Measurements from ENCODE around the gene PRCP. TPM values are rescaled to one million over a fixed set of nuclear protein-coding genes. Genes with fewer than 3 reads are reported as not detected.

The PRCP gene
- total RNA-seq, 2 donors from 2014 or later, result 76.8 to 107 TPM

DNA sequence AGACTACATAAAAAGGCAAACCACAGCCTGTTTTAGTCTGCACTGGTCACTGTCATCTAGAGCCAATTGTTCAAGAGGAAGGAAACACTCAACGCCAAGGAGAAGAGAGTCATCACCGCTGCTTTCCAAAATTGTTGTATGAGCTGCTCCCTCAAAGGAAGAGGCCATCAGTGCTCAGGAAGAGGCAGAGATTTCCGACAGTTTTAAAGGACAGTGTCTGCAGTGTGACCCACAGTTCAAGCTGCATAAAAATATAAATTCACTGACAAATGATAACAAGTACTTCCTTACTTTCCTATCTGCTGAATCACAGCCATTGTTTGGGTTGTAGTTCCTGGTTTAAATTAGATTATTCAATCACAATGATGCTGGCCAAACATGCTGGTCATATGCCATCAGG, 16.4 kb downstream of the PRCP start:
- Histone ChIP-seq H3K9ac (ENCODE audit: extremely low read depth, low read length, poor library complexity, severe bottlenecking) (no peak overlapping the region), H3K9me3 (ENCODE audit: control insufficient read depth, low read length) (peaks cover 16% of the 10 kb centered on the region), H3K4me3 (ENCODE audit: low read length) (no peak overlapping the region), H3K27me3 (ENCODE audit: control insufficient read depth, insufficient read depth, low read length, poor library complexity, severe bottlenecking) (no peaks in the 10 kb centered on the region), H3K36me3 (ENCODE audit: control insufficient read depth, insufficient read depth, low read length) (no peaks in the 10 kb centered on the region), H3K4me1 (ENCODE audit: control insufficient read depth, insufficient read depth, low read length) (peaks cover 2% of the 10 kb centered on the region), H3K27ac (ENCODE audit: low read depth, low read length) (no peak overlapping the region)
- Mint-ChIP-seq H3K9me3 (peaks cover 32% of the 10 kb centered on the region), H3K4me1 (peaks cover 10% of the 10 kb centered on the region), H3K36me3 (ENCODE audit: low read depth) (peaks cover 38% of the 10 kb centered on the region), H3K27ac (no peak overlapping the region), H3K4me3 (no peak overlapping the region), H3K27me3 (ENCODE audit: insufficient read depth) (no peaks in the 10 kb centered on the region)
- no peak for DNase-seq
- TF ChIP-seq CTCF (conservative IDR thresholded peaks at IDR 0.05), result no peak
- WGBS, 2 experiments (ENCODE audit: insufficient coverage in 1 of 2, insufficient read length in 1 of 2), result 88 to 97% methylated on average over 3 of the region's 3 CpGs

- TF ChIP-seq CTCF (conservative IDR thresholded peaks at IDR 0.05), result no peak
- Mint-ChIP-seq H3K27ac (peak overlapping the region; percentile 4), H3K27me3 (ENCODE audit: insufficient read depth) (peaks cover 2% of the 10 kb centered on the region), H3K9me3 (peaks cover 44% of the 10 kb centered on the region), H3K4me3 (no peak overlapping the region), H3K4me1 (peaks cover 29% of the 10 kb centered on the region), H3K36me3 (ENCODE audit: low read depth) (peaks cover 45% of the 10 kb centered on the region)
- WGBS, 2 experiments (ENCODE audit: insufficient coverage in 1 of 2, insufficient read length in 1 of 2), result 83% methylated on average over 4 of the region's 4 CpGs; no CpG with 5 or more reads in 1 of the 2 experiments
- Histone ChIP-seq H3K27ac (ENCODE audit: low read depth, low read length) (no peak overlapping the region), H3K9ac (ENCODE audit: extremely low read depth, low read length, poor library complexity, severe bottlenecking) (no peak overlapping the region), H3K4me1 (ENCODE audit: control insufficient read depth, insufficient read depth, low read length) (no peaks in the 10 kb centered on the region), H3K27me3 (ENCODE audit: control insufficient read depth, insufficient read depth, low read length, poor library complexity, severe bottlenecking) (no peaks in the 10 kb centered on the region), H3K4me3 (ENCODE audit: low read length) (peak overlapping the region; percentile 28), H3K36me3 (ENCODE audit: control insufficient read depth, insufficient read depth, low read length) (no peaks in the 10 kb centered on the region), H3K9me3 (ENCODE audit: control insufficient read depth, low read length) (peaks cover 23% of the 10 kb centered on the region)
- no peak for DNase-seq
These were observed 25.3 kb downstream of the PRCP start for GRCh38 chr11:82874646-82875523.

GRCh38 chr11:82873919-82874333, 26.3 kb downstream of the PRCP start:
- Histone ChIP-seq H3K27me3 (ENCODE audit: control insufficient read depth, insufficient read depth, low read length, poor library complexity, severe bottlenecking) (no peaks in the 10 kb centered on the region), H3K27ac (ENCODE audit: low read depth, low read length) (no peak overlapping the region), H3K4me3 (ENCODE audit: low read length) (peak overlapping the region; percentile 28), H3K9ac (ENCODE audit: extremely low read depth, low read length, poor library complexity, severe bottlenecking) (no peak overlapping the region), H3K36me3 (ENCODE audit: control insufficient read depth, insufficient read depth, low read length) (no peaks in the 10 kb centered on the region), H3K9me3 (ENCODE audit: control insufficient read depth, low read length) (peaks cover 23% of the 10 kb centered on the region), H3K4me1 (ENCODE audit: control insufficient read depth, insufficient read depth, low read length) (no peaks in the 10 kb centered on the region)
- no peak overlapping the region for H3K27ac Mint-ChIP-seq
- WGBS, 2 experiments (ENCODE audit: insufficient coverage in 1 of 2, insufficient read length in 1 of 2), result 88 to 91% methylated on average over 1 to 5 of the region's 5 CpGs
- H3K27me3 Mint-ChIP-seq (ENCODE audit: insufficient read depth), result peaks cover 2% of the 10 kb centered on the region
- peaks cover 29% of the 10 kb centered on the region for H3K4me1 Mint-ChIP-seq
- H3K9me3 Mint-ChIP-seq, result peaks cover 34% of the 10 kb centered on the region
- no peak for TF ChIP-seq CTCF (conservative IDR thresholded peaks at IDR 0.05)
- peaks cover 35% of the 10 kb centered on the region for H3K36me3 Mint-ChIP-seq (ENCODE audit: low read depth)
- H3K4me3 Mint-ChIP-seq, result no peak overlapping the region
- no peak for DNase-seq

Data from endodermal cell (in vitro differentiated cells).